ENCODE measurements around the gene PPP1R3A.
"Not testable (repeated sequence)": the region's sequence is repeated elsewhere in the genome, so short reads cannot be mapped to it uniquely, and the experiment has no call there.

The PPP1R3A gene

GRCh38 chr7:113918946-113919345 lies at the start of gene PPP1R3A:
PPP1R3A (minus strand) TSS chr7:113919009; CDS start chr7:113918996, 13 bp downstream.
- DNase-seq = no peak

GRCh38 chr7:113963356-113963755 lies 44.5 kb upstream of the PPP1R3A start:
- DNase-seq = no peak

GRCh38 chr7:113959910-113960309 lies 41.1 kb upstream of the PPP1R3A start:
- no peak for DNase-seq

- DNase-seq = no peak
These were observed 36.3 kb upstream of the PPP1R3A start for GRCh38 chr7:113955157-113955556.

- DNase-seq = no peak
These were observed 34.7 kb upstream of the PPP1R3A start for GRCh38 chr7:113953553-113953952.

- no peak for DNase-seq
These were observed 26.5 kb upstream of the PPP1R3A start for GRCh38 chr7:113945018-113945938.

GRCh38 chr7:113936982-113937381 lies 18.2 kb upstream of the PPP1R3A start:
- DNase-seq = no peak

GRCh38 chr7:113936535-113936934 lies 17.7 kb upstream of the PPP1R3A start:
- no peak for DNase-seq

GRCh38 chr7:113929389-113929788 lies 10.6 kb upstream of the PPP1R3A start:
- not testable (repeated sequence) for DNase-seq

GRCh38 chr7:113928112-113928511 lies 9.3 kb upstream of the PPP1R3A start:
- no peak for DNase-seq

- no peak for DNase-seq
These were observed 3.2 kb upstream of the PPP1R3A start for GRCh38 chr7:113922049-113922448.

- no peak for DNase-seq
These were observed 2.6 kb upstream of the PPP1R3A start for GRCh38 chr7:113921363-113921762.

- DNase-seq = no peak
These were observed 969 bp downstream of the PPP1R3A start for GRCh38 chr7:113917840-113918239.

- no peak for DNase-seq
These were observed 2.9 kb downstream of the PPP1R3A start for GRCh38 chr7:113915956-113916355.

GRCh38 chr7:113912876-113913275 lies 5.9 kb downstream of the PPP1R3A start:
- no peak for DNase-seq

- DNase-seq = no peak
These were observed 11.2 kb downstream of the PPP1R3A start for GRCh38 chr7:113907617-113908016.

- DNase-seq = no peak
These were observed 14.3 kb downstream of the PPP1R3A start for GRCh38 chr7:113904521-113904920.

- no peak for DNase-seq
These were observed 26.0 kb downstream of the PPP1R3A start for GRCh38 chr7:113892818-113893217.

- DNase-seq = no peak
These were observed 27.0 kb downstream of the PPP1R3A start for GRCh38 chr7:113891828-113892227.

- DNase-seq = no peak
These were observed 27.8 kb downstream of the PPP1R3A start for GRCh38 chr7:113891031-113891350.

GRCh38 chr7:113890331-113891030 lies 28.3 kb downstream of the PPP1R3A start:
- DNase-seq = no peak

GRCh38 chr7:113883096-113883495 lies 35.7 kb downstream of the PPP1R3A start:
- no peak for DNase-seq

GRCh38 chr7:113880559-113880958 lies 38.2 kb downstream of the PPP1R3A start:
- DNase-seq = no peak

- no peak for DNase-seq
These were observed 40.3 kb downstream of the PPP1R3A start for GRCh38 chr7:113878394-113878992.

Data from NCI-H2227 treated with DMSO at 0.1 percent for 48 hours (cell line).